GM19455 (cell line): ENCODE data around the gene TSN.
"Not testable (repeated sequence)": the region's sequence is repeated elsewhere in the genome, so short reads cannot be mapped to it uniquely, and the experiment has no call there.

Source experiments
- ATAC-seq: cut with Tn5 transposase; IDR thresholded peaks from one replicate; pipeline ENCODE4 v1.9.1; 2021; ENCODE audit not compliant: unreplicated experiment

Gene TSN

GRCh38 chr2:121755237-121756111, at the start of gene TSN:
TSS of gene TSN (plus strand) at chr2:121755651. CDS start at chr2:121755780, 129 bp downstream.
- peak; percentile 99 for ATAC-seq

- no peak for ATAC-seq
Measured at GRCh38 chr2:121705958-121706357, 49.5 kb upstream of the TSN start.

GRCh38 chr2:121707344-121707919, 48.0 kb upstream of the TSN start:
- ATAC-seq, result no peak

GRCh38 chr2:121707920-121708361, 47.5 kb upstream of the TSN start:
- no peak for ATAC-seq

- no peak for ATAC-seq
Measured at GRCh38 chr2:121709776-121710469, 45.5 kb upstream of the TSN start.

GRCh38 chr2:121710470-121711170, 44.8 kb upstream of the TSN start:
- no peak for ATAC-seq

GRCh38 chr2:121711481-121711880, 44.0 kb upstream of the TSN start:
- not testable (repeated sequence) for ATAC-seq

- ATAC-seq, result no peak
Measured at GRCh38 chr2:121716126-121716525, 39.3 kb upstream of the TSN start.

- ATAC-seq, result no peak
Measured at GRCh38 chr2:121717529-121717928, 37.9 kb upstream of the TSN start.

- ATAC-seq, result no peak
Measured at GRCh38 chr2:121721926-121722325, 33.5 kb upstream of the TSN start.

GRCh38 chr2:121722479-121722878, 33.0 kb upstream of the TSN start:
- no peak for ATAC-seq

GRCh38 chr2:121723316-121723715, 32.1 kb upstream of the TSN start:
- no peak for ATAC-seq

GRCh38 chr2:121727332-121727731, 28.1 kb upstream of the TSN start:
- no peak for ATAC-seq

- ATAC-seq, result no peak
Measured at GRCh38 chr2:121727950-121728349, 27.5 kb upstream of the TSN start.

- no peak for ATAC-seq
Measured at GRCh38 chr2:121731366-121731765, 24.1 kb upstream of the TSN start.

- not testable (repeated sequence) for ATAC-seq
Measured at GRCh38 chr2:121734544-121734943, 20.9 kb upstream of the TSN start.

- no peak for ATAC-seq
Measured at GRCh38 chr2:121735518-121736074, 19.9 kb upstream of the TSN start.

- no peak for ATAC-seq
Measured at GRCh38 chr2:121736140-121736461, 19.4 kb upstream of the TSN start.

- peak; percentile 94 for ATAC-seq
Measured at GRCh38 chr2:121736462-121737336, 18.8 kb upstream of the TSN start, which contains the start of gene NIFK. TSS of gene NIFK (minus strand) at chr2:121736875. CDS start at chr2:121736850, 25 bp downstream.

GRCh38 chr2:121740973-121741372, 14.5 kb upstream of the TSN start:
- ATAC-seq, result no peak
